IMR-90 (cell line): ENCODE data around the gene SPEG.

Experiments
- CEBPB ChIP-seq: IDR thresholded peaks from 2 replicates; pipeline ENCODE4 v1.6.1; 2012; ENCODE audit warnings: low read depth, low read length, improper control_type of control experiment
- CHD1 ChIP-seq: IDR thresholded peaks from 2 replicates; pipeline ENCODE4 v1.6.1; 2012; ENCODE audit warnings: low read depth, low read length, improper control_type of control experiment
- CTCF ChIP-seq: conservative IDR thresholded peaks from 2 replicates; pipeline ENCODE4 v1.5.1; 2012; ENCODE audit warnings: mild to moderate bottlenecking, low read depth, low read length, improper control_type of control experiment
- ELK1 ChIP-seq: fragments of 150-350 bp; IDR thresholded peaks from 2 replicates; pipeline ENCODE4 v1.6.1; 2016; ENCODE audit warnings: low read depth, mild to moderate bottlenecking, low read length, moderate library complexity, borderline replicate concordance
- MAFK ChIP-seq: IDR thresholded peaks from 2 replicates; pipeline ENCODE4 v1.6.1; 2012; ENCODE audit warnings: low read depth, low read length, improper control_type of control experiment
- MAZ ChIP-seq: IDR thresholded peaks from 2 replicates; pipeline ENCODE4 v1.6.1; 2012; ENCODE audit warnings: low read depth, mild to moderate bottlenecking, low read length, improper control_type of control experiment, moderate library complexity, borderline replicate concordance
- MXI1 ChIP-seq: IDR thresholded peaks from 2 replicates; pipeline ENCODE4 v1.6.1; 2012; ENCODE audit warnings: low read depth, mild to moderate bottlenecking, low read length, moderate library complexity, borderline replicate concordance
- POLR2A ChIP-seq: IDR thresholded peaks from 2 replicates; pipeline ENCODE4 v1.6.1; 2012; ENCODE audit warnings: mild to moderate bottlenecking, low read depth, low read length
- RAD21 ChIP-seq: IDR thresholded peaks from 2 replicates; pipeline ENCODE4 v1.6.1; 2012; ENCODE audit warnings: low read length, improper control_type of control experiment
- RCOR1 ChIP-seq: IDR thresholded peaks from 2 replicates; pipeline ENCODE4 v1.6.1; 2012; ENCODE audit warnings: mild to moderate bottlenecking, low read length, improper control_type of control experiment; ENCODE audit not compliant: insufficient replicate concordance
- RFX5 ChIP-seq: IDR thresholded peaks from 2 replicates; pipeline ENCODE4 v1.8.0; 2012; ENCODE audit warnings: low read depth, mild to moderate bottlenecking, low read length, moderate library complexity

- TF ChIP-seq MXI1 (no peak), CTCF (no peak), RFX5 (no peak), POLR2A (no peak), RCOR1 (no peak), MAZ (no peak), RAD21 (no peak), CEBPB (no peak), MAFK (no peak), CHD1 (no peak), ELK1 (no peak)
Observed at GRCh38 chr2:219445220-219445640, 10.6 kb downstream of the SPEG start.
